HEK293 (cell line): ENCODE measurements around the gene NFE2L2.

Experiments
- CTCF ChIA-PET: fragments of 350-600 bp; formaldehyde crosslinking; extraction: SDS; loops from one replicate; lab custom pipeline; 2021; ENCODE audit warnings: antibody characterized with exemption; lab: Yijun Ruan, JAX
- POLR2A ChIA-PET: fragments of 300-600 bp; formaldehyde crosslinking; extraction: SDS; loops from one replicate; lab custom pipeline; 2020; ENCODE audit warnings: antibody characterized with exemption, inconsistent platforms; lab: Yijun Ruan, JAX
- H3K27ac ChIP-seq: fragments of 200-500 bp; sonication (Bioruptor generic); 2 replicates; pipeline ENCODE4 v1.5.1; 2014; ENCODE audit warnings: low read depth, low read length, control low read depth, inconsistent platforms; ENCODE audit errors: extremely low read depth
- H3K36me3 ChIP-seq, 2 experiments: fragments of 200-500 bp in 1 of 2; sonication (Bioruptor generic) in 1 of 2; 1 replicate in 1 of 2; 2 replicates in 1 of 2; pipeline ENCODE4 v1.5.1; 2014 to 2017; ENCODE audit warnings: inconsistent platforms in 2 of 2, low read length in 2 of 2; ENCODE audit not compliant: control insufficient read depth in 2 of 2, insufficient read depth in 1 of 2
- H3K4me1 ChIP-seq: fragments of 200-500 bp; sonication (Bioruptor generic); 2 replicates; pipeline ENCODE4 v1.5.1; 2014; ENCODE audit warnings: mild to moderate bottlenecking, low read length, inconsistent platforms; ENCODE audit not compliant: control insufficient read depth, insufficient read depth
- H3K4me3 ChIP-seq: 2 replicates; pipeline ENCODE4 v1.5.1; 2011; ENCODE audit warnings: low read depth, mild to moderate bottlenecking, control low read depth, low read length, moderate library complexity
- H3K9me3 ChIP-seq: fragments of 200-500 bp; sonication (Bioruptor generic); 2 replicates; pipeline ENCODE4 v1.5.1; 2014; ENCODE audit warnings: low read depth, low read length, inconsistent platforms; ENCODE audit not compliant: control insufficient read depth, insufficient read depth
- BCL6B ChIP-seq: fragments of 450-650 bp; formaldehyde crosslinking; IDR thresholded peaks from 2 replicates; pipeline ENCODE4 v1.5.1; 2017; ENCODE audit warnings: missing biosample characterization, missing genetic modification characterization
- GLI4 ChIP-seq: fragments of 450-650 bp; formaldehyde crosslinking; IDR thresholded peaks from 2 replicates; pipeline ENCODE4 v1.5.1; 2016; ENCODE audit warnings: missing biosample characterization, missing genetic modification characterization
- PRDM10 ChIP-seq: fragments of 450-650 bp; formaldehyde crosslinking; IDR thresholded peaks from 2 replicates; pipeline ENCODE4 v1.5.1; 2016; ENCODE audit warnings: missing biosample characterization, missing genetic modification characterization
- ZBTB26 ChIP-seq: fragments of 450-650 bp; formaldehyde crosslinking; optimal IDR thresholded peaks from 2 replicates; pipeline ENCODE3; 2016; ENCODE audit warnings: missing biosample characterization, mild to moderate bottlenecking, missing genetic modification characterization
- ZFP41 ChIP-seq: fragments of 450-650 bp; formaldehyde crosslinking; IDR thresholded peaks from 2 replicates; pipeline ENCODE4 v1.5.1; 2016; ENCODE audit warnings: missing biosample characterization, missing genetic modification characterization, borderline replicate concordance
- ZNF302 ChIP-seq: fragments of 450-650 bp; formaldehyde crosslinking; IDR thresholded peaks from 2 replicates; pipeline ENCODE4 v1.5.1; 2016; ENCODE audit warnings: missing biosample characterization, missing genetic modification characterization, low read depth
- ZNF324 ChIP-seq: fragments of 450-650 bp; formaldehyde crosslinking; IDR thresholded peaks from 2 replicates; pipeline ENCODE4 v1.5.1; 2016; ENCODE audit warnings: missing biosample characterization, missing genetic modification characterization
- ZNF600 ChIP-seq: fragments of 450-650 bp; formaldehyde crosslinking; IDR thresholded peaks from 2 replicates; pipeline ENCODE4 v1.5.1; 2016; ENCODE audit warnings: missing biosample characterization, missing genetic modification characterization
- ZNF623 ChIP-seq: fragments of 450-650 bp; formaldehyde crosslinking; IDR thresholded peaks from 2 replicates; pipeline ENCODE4 v1.5.1; 2016; ENCODE audit warnings: missing biosample characterization, missing genetic modification characterization
- ZNF785 ChIP-seq: fragments of 450-650 bp; formaldehyde crosslinking; IDR thresholded peaks from 2 replicates; pipeline ENCODE4 v1.5.1; 2016; ENCODE audit warnings: missing biosample characterization, missing genetic modification characterization

Gene NFE2L2

GRCh38 chr2:177281400-177282180 lies 17.1 kb upstream of the NFE2L2 start:
- no peak overlapping the region for H3K4me3 ChIP-seq
- no peak overlapping the region for H3K27ac ChIP-seq
- POLR2A ChIA-PET = interaction anchor here (1.5 kb wide), 1 partner anchor 17 kb away, joined by 7 read pairs; the partner anchor contains the start of gene NFE2L2
- H3K4me1 ChIP-seq = no peaks in the 10 kb centered on the region
- CTCF ChIA-PET = interaction anchor here (0.5 to 2.3 kb wide), 5 partner anchors 10 to 133 kb away, joined by 3 to 16 read pairs (median 4); partner anchors contain the start of gene NFE2L2
- TF ChIP-seq ZFP41 (tag by site-specific recombination) (no peak), BCL6B (no peak), ZNF785 (tag by site-specific recombination) (no peak), ZBTB26 (tag by site-specific recombination) (no peak), PRDM10 (tag by site-specific recombination) (0 out of 2 replicates have a peak, but pooled peaks have one; percentile 17)
- H3K36me3 ChIP-seq = no peaks in the 10 kb centered on the region
- no peaks in the 10 kb centered on the region for H3K9me3 ChIP-seq

- Histone ChIP-seq H3K4me3 (no peak overlapping the region), H3K4me1 (peaks cover 8% of the 10 kb centered on the region), H3K9me3 (no peaks in the 10 kb centered on the region), H3K36me3 (no peaks in the 10 kb centered on the region), H3K27ac (no peak overlapping the region)
- ChIA-PET POLR2A (no interaction called here), CTCF (interaction anchor here (0.7 kb wide), 1 partner anchor 39 kb away, joined by 5 read pairs; no protein-coding TSS in a partner anchor)
- TF ChIP-seq ZNF302 (tag by site-specific recombination) = no peak
Observed at GRCh38 chr2:177279847-177280246, 15.3 kb upstream of the NFE2L2 start.

- no peaks in the 10 kb centered on the region for H3K36me3 ChIP-seq
- ChIA-PET POLR2A (no interaction called here), CTCF (no interaction called here)
- TF ChIP-seq ZNF324 (tag by site-specific recombination) = no peak
- no peak for TF ChIP-seq ZNF623
- no peak for TF ChIP-seq GLI4 (tag by site-specific recombination)
- TF ChIP-seq ZNF600 (tag by site-specific recombination) = 0 out of 2 replicates have a peak, but pooled peaks have one; percentile 15
- no peaks in the 10 kb centered on the region for H3K9me3 ChIP-seq
- no peak overlapping the region for H3K27ac ChIP-seq
- no peak overlapping the region for H3K4me3 ChIP-seq
- peaks cover 13% of the 10 kb centered on the region for H3K4me1 ChIP-seq
Observed at GRCh38 chr2:177275743-177276055, 11.2 kb upstream of the NFE2L2 start.
